Measurements from ENCODE around the gene TMX4. TPM values are rescaled to one million over a fixed set of nuclear protein-coding genes. Genes with fewer than 3 reads are reported as not detected.

The TMX4 gene
- total RNA-seq, 1 experiment from 2014 or later, result 31.7 TPM

GRCh38 chr20:8065691-8066090 is 46.1 kb upstream of the TMX4 start:
- H3K4me3 ChIP-seq (ENCODE audit: low read depth, low read length, poor library complexity, severe bottlenecking), result no peak overlapping the region
- no peaks in the 10 kb centered on the region for H3K27me3 ChIP-seq (replicated peaks; ENCODE audit: insufficient read depth, low read depth, low read length, poor library complexity)
- no peak overlapping the region for H3K27ac ChIP-seq (ENCODE audit: low read depth, low read length, poor library complexity, severe bottlenecking)
- no peak for DNase-seq (ENCODE audit: low spot score)
- no peaks in the 10 kb centered on the region for H3K4me1 ChIP-seq (ENCODE audit: insufficient read depth, low read length, poor library complexity, severe bottlenecking)
- H3K36me3 ChIP-seq (ENCODE audit: insufficient read depth, low read length, poor library complexity, severe bottlenecking), result no peaks in the 10 kb centered on the region
- POLR2A ChIA-PET (ENCODE audit: low non-redundant PET), result interaction anchor here (0.6 kb wide), 1 partner anchor 19 kb away, joined by 3 read pairs; no protein-coding TSS in a partner anchor
- CTCF ChIA-PET, result no interaction called here
- no peaks in the 10 kb centered on the region for H3K9me3 ChIP-seq (ENCODE audit: low read depth, low read length, poor library complexity, severe bottlenecking)
- BruUV-seq (replicated peaks), result no TSS peak
- intact Hi-C loops (cut with micrococcal nuclease; ENCODE audit: unreplicated experiment), result no loop called here
- TF ChIP-seq CTCF (conservative IDR thresholded peaks at IDR 0.05; ENCODE audit: low read depth, low read length) (no peak), EZH2 (IDR thresholded peaks at IDR 0.05; ENCODE audit: borderline replicate concordance, low read depth, low read length, poor library complexity, severe bottlenecking) (no peak)

- intact Hi-C loops (cut with micrococcal nuclease; ENCODE audit: unreplicated experiment), result no loop called here
- no peaks in the 10 kb centered on the region for H3K9me3 ChIP-seq (ENCODE audit: low read depth, low read length, poor library complexity, severe bottlenecking)
- TF ChIP-seq CTCF (conservative IDR thresholded peaks at IDR 0.05; ENCODE audit: low read depth, low read length), result no peak
- no peak for TF ChIP-seq EZH2 (IDR thresholded peaks at IDR 0.05; ENCODE audit: borderline replicate concordance, low read depth, low read length, poor library complexity, severe bottlenecking)
- BruUV-seq (replicated peaks), result no TSS peak
- ChIA-PET POLR2A (ENCODE audit: low non-redundant PET) (no interaction called here), CTCF (no interaction called here)
- no peak overlapping the region for H3K27ac ChIP-seq (ENCODE audit: low read depth, low read length, poor library complexity, severe bottlenecking)
- DNase-seq (ENCODE audit: low spot score), result no peak
- no peaks in the 10 kb centered on the region for H3K36me3 ChIP-seq (ENCODE audit: insufficient read depth, low read length, poor library complexity, severe bottlenecking)
- no peak overlapping the region for H3K4me3 ChIP-seq (ENCODE audit: low read depth, low read length, poor library complexity, severe bottlenecking)
- H3K4me1 ChIP-seq (ENCODE audit: insufficient read depth, low read length, poor library complexity, severe bottlenecking), result no peaks in the 10 kb centered on the region
- no peaks in the 10 kb centered on the region for H3K27me3 ChIP-seq (replicated peaks; ENCODE audit: insufficient read depth, low read depth, low read length, poor library complexity)
Observed at GRCh38 chr20:8062756-8063155, 43.2 kb upstream of the TMX4 start.

- no TSS peak for BruUV-seq (replicated peaks)
- Histone ChIP-seq H3K4me1 (ENCODE audit: insufficient read depth, low read length, poor library complexity, severe bottlenecking) (no peaks in the 10 kb centered on the region), H3K27me3 (replicated peaks; ENCODE audit: insufficient read depth, low read depth, low read length, poor library complexity) (no peaks in the 10 kb centered on the region), H3K36me3 (ENCODE audit: insufficient read depth, low read length, poor library complexity, severe bottlenecking) (no peaks in the 10 kb centered on the region), H3K27ac (ENCODE audit: low read depth, low read length, poor library complexity, severe bottlenecking) (no peak overlapping the region), H3K9me3 (ENCODE audit: low read depth, low read length, poor library complexity, severe bottlenecking) (no peaks in the 10 kb centered on the region), H3K4me3 (ENCODE audit: low read depth, low read length, poor library complexity, severe bottlenecking) (no peak overlapping the region)
- TF ChIP-seq CTCF (conservative IDR thresholded peaks at IDR 0.05; ENCODE audit: low read depth, low read length) (no peak), EZH2 (IDR thresholded peaks at IDR 0.05; ENCODE audit: borderline replicate concordance, low read depth, low read length, poor library complexity, severe bottlenecking) (no peak)
- POLR2A ChIA-PET (ENCODE audit: low non-redundant PET), result no interaction called here
- DNase-seq (ENCODE audit: low spot score), result no peak
- intact Hi-C loops (cut with micrococcal nuclease; ENCODE audit: unreplicated experiment), result no loop called here
- CTCF ChIA-PET, result no interaction called here
Observed at GRCh38 chr20:8061861-8062518, 42.4 kb upstream of the TMX4 start.

Data from A673 (cell line).